ENCODE data around the gene FAM78A. TPM values are rescaled to one million over a fixed set of nuclear protein-coding genes. Genes with fewer than 3 reads are reported as not detected.

FAM78A gene
- total and polyA plus RNA-seq, 11 donors, result 13.6 to 37.9 (median 33.4) TPM

- ATAC-seq (peak; percentile 27 to 56 (median 34)), DNase-seq (peak in 2 of 5 donors; percentile 70 to 79)
- intact Hi-C loops (cut with DNase I), result no loop called here
- H3K36me3 ChIP-seq, result peaks cover 0 to 21% (median 0%) of the 10 kb centered on the region in 9 donors
- H3K4me3 ChIP-seq, result no peak overlapping the region
- TF ChIP-seq CTCF (IDR thresholded peaks at IDR 0.05) (no peak), POLR2A (IDR thresholded peaks at IDR 0.05) (no peak)
- H3K4me1 ChIP-seq, result peaks cover 0 to 65% (median 23%) of the 10 kb centered on the region in 12 donors
- no peaks in the 10 kb centered on the region for H3K27me3 ChIP-seq
- peak overlapping the region; percentile 8 to 98 (median 80) for H3K27ac ChIP-seq
- no peaks in the 10 kb centered on the region for H3K9me3 ChIP-seq
- 49 to 77% (median 63%) methylated on average over 13 to 16 of the region's 16 CpGs for WGBS, 4 donors
Observed at GRCh38 chr9:131302244-131303075, 26.1 kb upstream of the FAM78A start.

- DNase-seq, result no peak
- Histone ChIP-seq H3K4me3 (no peak overlapping the region), H3K9me3 (no peaks in the 10 kb centered on the region), H3K27me3 (no peaks in the 10 kb centered on the region), H3K27ac (peak overlapping the region in 10 of 12 donors; percentile 72 to 98 (median 93)), H3K36me3 (peaks cover 0 to 20% (median 0%) of the 10 kb centered on the region in 9 donors), H3K4me1 (peaks cover 0 to 78% (median 34%) of the 10 kb centered on the region in 12 donors)
- no peak for ATAC-seq
- intact Hi-C loops (cut with DNase I), result no loop called here
- no peak for TF ChIP-seq CTCF (IDR thresholded peaks at IDR 0.05)
Observed at GRCh38 chr9:131300444-131300843, 24.1 kb upstream of the FAM78A start.

GRCh38 chr9:131299961-131300347 lies 23.6 kb upstream of the FAM78A start:
- WGBS, 4 donors, result 56 to 63% (median 61%) methylated on average over 5 of the region's 5 CpGs
- no peak for DNase-seq
- intact Hi-C loops (cut with DNase I), result loop anchor here in 3 of 10 donors (5.0 kb wide), 1 partner anchor 32 kb away; no protein-coding TSS in a partner anchor
- ATAC-seq, result no peak
- Histone ChIP-seq H3K36me3 (peaks cover 0 to 16% (median 0%) of the 10 kb centered on the region in 9 donors), H3K4me3 (no peak overlapping the region), H3K27ac (peak overlapping the region; percentile 72 to 98 (median 91)), H3K9me3 (no peaks in the 10 kb centered on the region), H3K27me3 (no peaks in the 10 kb centered on the region), H3K4me1 (peaks cover 0 to 83% (median 34%) of the 10 kb centered on the region in 12 donors)
- TF ChIP-seq POLR2A (IDR thresholded peaks at IDR 0.05), result no peak
- TF ChIP-seq CTCF (IDR thresholded peaks at IDR 0.05), result no peak

GRCh38 chr9:131299346-131299960 lies 23.1 kb upstream of the FAM78A start:
- Histone ChIP-seq H3K4me1 (peaks cover 0 to 88% (median 34%) of the 10 kb centered on the region in 12 donors), H3K36me3 (peaks cover 0 to 13% (median 0%) of the 10 kb centered on the region in 9 donors), H3K4me3 (no peak overlapping the region), H3K27ac (peak overlapping the region; percentile 72 to 98 (median 91)), H3K9me3 (no peaks in the 10 kb centered on the region), H3K27me3 (no peaks in the 10 kb centered on the region)
- peak; percentile 49 to 80 (median 78) for ATAC-seq
- TF ChIP-seq POLR2A (IDR thresholded peaks at IDR 0.05) (no peak), CTCF (IDR thresholded peaks at IDR 0.05) (no peak)
- DNase-seq, result peak in 4 of 5 donors; percentile 76 to 90 (median 80)
- 43 to 56% (median 51%) methylated on average over 22 of the region's 22 CpGs for WGBS, 4 donors
- intact Hi-C loops (cut with DNase I), result loop anchor here in 3 of 10 donors (5.0 kb wide), 1 partner anchor 33 kb away; no protein-coding TSS in a partner anchor
